H1 (cell line): ENCODE data around the gene SHH. TPM values are rescaled to one million over a fixed set of nuclear protein-coding genes. Genes with fewer than 3 reads are reported as not detected.

Source experiments
- CTCF ChIA-PET: fragments of 300-600 bp; sonication (Branson Sonifier 250); formaldehyde crosslinking; loops from one replicate; lab custom pipeline; 2021; ENCODE audit not compliant: partially characterized antibody; lab: Charles Lee
- POLR2A ChIA-PET: fragments of 300-600 bp; sonication (Branson Sonifier 250); formaldehyde crosslinking; loops from one replicate; lab custom pipeline; 2021; ENCODE audit warnings: inconsistent platforms; ENCODE audit not compliant: partially characterized antibody; lab: Charles Lee
- DNase-seq, 2 experiments: peaks; one replicate each; pipeline versions ENCODE4 v3.0.0 to v3.0.0-alpha.2; 2010 to 2022; ENCODE audit warnings: low spot score in 2 of 2, low read depth in 1 of 2, mixed read lengths in 1 of 2
- FAIRE-seq: peaks from 2 replicates; lab custom pipeline; 2011; peaks lifted over from hg19 to GRCh38; lab: Jason Lieb, UNC
- H2AFZ ChIP-seq: 2 replicates; pipeline ENCODE4 v1.8.1; 2012; ENCODE audit warnings: low read length, inconsistent platforms
- H2AK5ac ChIP-seq: 2 replicates; pipeline ENCODE4 v1.6.1; 2013; ENCODE audit warnings: low read depth, low read length
- H2BK120ac ChIP-seq: replicated peaks from 2 replicates; pipeline ENCODE3; 2013; ENCODE audit warnings: low read depth, low read length, inconsistent platforms
- H2BK12ac ChIP-seq: 2 replicates; pipeline ENCODE4 v1.6.1; 2013; ENCODE audit warnings: low read depth, low read length
- H2BK15ac ChIP-seq: 2 replicates; pipeline ENCODE4 v1.6.1; 2013; ENCODE audit warnings: low read length
- H2BK20ac ChIP-seq: 2 replicates; pipeline ENCODE4 v1.6.1; 2013; ENCODE audit warnings: low read length
- H2BK5ac ChIP-seq: 2 replicates; pipeline ENCODE4 v1.6.1; 2013; ENCODE audit warnings: low read depth, low read length
- H3K14ac ChIP-seq: 2 replicates; pipeline ENCODE4 v1.6.1; 2013; ENCODE audit warnings: inconsistent platforms; ENCODE audit not compliant: insufficient read length
- H3K18ac ChIP-seq: 2 replicates; pipeline ENCODE4 v1.6.1; 2013; ENCODE audit warnings: low read length; ENCODE audit errors: extremely low read depth
- H3K23ac ChIP-seq: 2 replicates; pipeline ENCODE4 v1.6.1; 2013; ENCODE audit warnings: inconsistent platforms; ENCODE audit not compliant: insufficient read length
- H3K23me2 ChIP-seq: 2 replicates; pipeline ENCODE4 v1.6.1; 2013; ENCODE audit warnings: low read depth, low read length
- H3K27ac ChIP-seq: 2 replicates; pipeline ENCODE4 v1.6.1; 2011; ENCODE audit warnings: low read depth, low read length, inconsistent platforms
- H3K27me3 ChIP-seq, 4 experiments: replicated peaks in 1 of 4; 1 replicate in 1 of 4; 2 replicates in 3 of 4; pipeline versions ENCODE4 v1.6.1 to v1.8.1; 2011 to 2013; ENCODE audit warnings: low read length in 3 of 4, mild to moderate bottlenecking in 3 of 4, inconsistent platforms in 2 of 4, mixed read lengths in 2 of 4, moderate library complexity in 1 of 4; ENCODE audit not compliant: control insufficient read depth in 3 of 4, insufficient read depth in 3 of 4; ENCODE audit errors: extremely low read depth in 1 of 4
- H3K36me3 ChIP-seq, 4 experiments: 2 replicates each; pipeline versions ENCODE4 v1.6.1 to v1.8.1; 2011 to 2013; ENCODE audit warnings: mild to moderate bottlenecking in 4 of 4, low read length in 3 of 4, moderate library complexity in 2 of 4, control low read depth in 1 of 4, inconsistent platforms in 1 of 4; ENCODE audit not compliant: insufficient read depth in 4 of 4, control insufficient read depth in 2 of 4
- H3K4ac ChIP-seq: replicated peaks from 2 replicates; pipeline ENCODE3; 2013; ENCODE audit warnings: low read length, low read depth, mixed read lengths, inconsistent platforms; ENCODE audit not compliant: insufficient read length
- H3K4me1 ChIP-seq, 4 experiments: replicated peaks in 1 of 4; 1 replicate in 1 of 4; 2 replicates in 3 of 4; pipeline versions ENCODE4 v1.6.1 to v1.8.1; 2011 to 2013; ENCODE audit warnings: low read length in 3 of 4, inconsistent platforms in 2 of 4, mixed read lengths in 1 of 4; ENCODE audit not compliant: insufficient read depth in 4 of 4, control insufficient read depth in 3 of 4
- H3K4me2 ChIP-seq, 2 experiments: 2 replicates each; pipeline versions ENCODE4 v1.6.1 to v1.8.1; 2011 to 2013; ENCODE audit warnings: low read depth in 2 of 2, low read length in 2 of 2, control low read depth in 1 of 2, inconsistent platforms in 1 of 2, mild to moderate bottlenecking in 1 of 2; ENCODE audit not compliant: insufficient read depth in 1 of 2
- H3K4me3 ChIP-seq, 4 experiments: fragments of 200-600, 300-600 bp in 1 of 4; sonication (generic), shearing (Covaris generic), sonication (Bioruptor Twin) in 1 of 4; 2 replicates each; pipeline versions ENCODE4 v1.5.1 to v1.8.1; 2011 to 2016; ENCODE audit warnings: low read length in 4 of 4, low read depth in 3 of 4, control low read depth in 2 of 4, inconsistent platforms in 2 of 4, mild to moderate bottlenecking in 2 of 4, mixed read lengths in 1 of 4, moderate library complexity in 1 of 4; ENCODE audit not compliant: insufficient read depth in 2 of 4; ENCODE audit errors: extremely low read depth in 1 of 4
- H3K56ac ChIP-seq: replicated peaks from 2 replicates; pipeline ENCODE3; 2013; ENCODE audit warnings: low read depth, mild to moderate bottlenecking, mixed read lengths, low read length, inconsistent platforms; ENCODE audit not compliant: insufficient read length
- H3K79me1 ChIP-seq: 2 replicates; pipeline ENCODE4 v1.6.1; 2013; ENCODE audit warnings: low read depth, low read length, control low read depth
- H3K79me2 ChIP-seq, 2 experiments: 2 replicates each; pipeline versions ENCODE4 v1.6.1 to v1.8.1; 2012 to 2013; ENCODE audit warnings: low read length in 2 of 2, mild to moderate bottlenecking in 2 of 2, inconsistent platforms in 1 of 2; ENCODE audit not compliant: insufficient read depth in 2 of 2, control insufficient read depth in 1 of 2
- H3K9ac ChIP-seq, 4 experiments: replicated peaks in 1 of 4; 1 replicate in 1 of 4; 2 replicates in 3 of 4; pipeline versions ENCODE4 v1.6.1 to v1.8.1; 2011 to 2013; ENCODE audit warnings: low read depth in 3 of 4, low read length in 3 of 4, control low read depth in 2 of 4, mild to moderate bottlenecking in 2 of 4, moderate library complexity in 2 of 4, inconsistent platforms in 1 of 4; ENCODE audit errors: extremely low read depth in 1 of 4
- H3K9me3 ChIP-seq, 2 experiments: 2 replicates each; pipeline versions ENCODE4 v1.6.1 to v1.8.1; 2012 to 2013; ENCODE audit warnings: mild to moderate bottlenecking in 2 of 2, moderate library complexity in 2 of 2, control low read depth in 1 of 2, inconsistent platforms in 1 of 2, low read depth in 1 of 2, low read length in 1 of 2, mixed read lengths in 1 of 2; ENCODE audit not compliant: insufficient read depth in 2 of 2
- H4K20me1 ChIP-seq, 2 experiments: replicated peaks in 1 of 2; 2 replicates each; pipeline versions ENCODE3 to v1.8.1; 2011 to 2013; ENCODE audit warnings: inconsistent platforms in 2 of 2, low read length in 2 of 2, mild to moderate bottlenecking in 1 of 2; ENCODE audit not compliant: insufficient read depth in 2 of 2, control insufficient read depth in 1 of 2
- H4K5ac ChIP-seq: 2 replicates; pipeline ENCODE4 v1.6.1; 2013; ENCODE audit warnings: low read length, low read depth, mixed read lengths, inconsistent platforms; ENCODE audit not compliant: insufficient read length
- H4K8ac ChIP-seq: 2 replicates; pipeline ENCODE4 v1.8.0; 2013; ENCODE audit warnings: mild to moderate bottlenecking, moderate library complexity, low read length, inconsistent platforms; ENCODE audit not compliant: insufficient read depth; ENCODE audit errors: extremely low read depth
- H4K91ac ChIP-seq: replicated peaks from 2 replicates; pipeline ENCODE3; 2013; ENCODE audit warnings: low read length, mixed read lengths, inconsistent platforms; ENCODE audit not compliant: insufficient read length
- BRCA1 ChIP-seq: IDR thresholded peaks from 2 replicates; pipeline ENCODE4 v1.6.1; 2012; ENCODE audit warnings: low read depth, low read length, improper control_type of control experiment
- E2F6 ChIP-seq: IDR thresholded peaks from 2 replicates; pipeline ENCODE4 v1.6.1; 2012; ENCODE audit warnings: inconsistent platforms
- FOSL1 ChIP-seq: IDR thresholded peaks from 2 replicates; pipeline ENCODE4 v1.6.1; 2011; ENCODE audit warnings: mild to moderate bottlenecking, low read depth, low read length, moderate library complexity; ENCODE audit not compliant: insufficient read depth
- KDM4A ChIP-seq: IDR thresholded peaks from one replicate; pipeline ENCODE4 v1.7.1; 2012; ENCODE audit warnings: low read depth, mild to moderate bottlenecking, moderate library complexity, low read length, inconsistent platforms; ENCODE audit not compliant: severe bottlenecking
- MAX ChIP-seq: IDR thresholded peaks from 2 replicates; pipeline ENCODE4 v1.6.1; 2012; ENCODE audit warnings: inconsistent platforms
- POU5F1 ChIP-seq: IDR thresholded peaks from 2 replicates; pipeline ENCODE4 v1.6.1; 2011; ENCODE audit warnings: low read depth, mild to moderate bottlenecking, low read length, moderate library complexity
- RAD21 ChIP-seq, 2 experiments: IDR thresholded peaks in 1 of 2; conservative IDR thresholded peaks in 1 of 2; 2 replicates each; pipeline ENCODE4 v1.6.1; 2011; ENCODE audit warnings: low read depth in 2 of 2, low read length in 2 of 2, improper control_type of control experiment in 1 of 2, inconsistent platforms in 1 of 2, mild to moderate bottlenecking in 1 of 2, moderate library complexity in 1 of 2
- RBBP5 ChIP-seq: IDR thresholded peaks from 2 replicates; pipeline ENCODE4 v1.7.1; 2012; ENCODE audit warnings: low read depth, mild to moderate bottlenecking, inconsistent platforms, low read length, moderate library complexity, borderline replicate concordance
- SIX5 ChIP-seq: IDR thresholded peaks from 2 replicates; pipeline ENCODE4 v1.6.1; 2011; ENCODE audit warnings: mild to moderate bottlenecking, low read depth, low read length
- SP2 ChIP-seq: IDR thresholded peaks from 2 replicates; pipeline ENCODE4 v1.6.1; 2012; ENCODE audit warnings: mild to moderate bottlenecking, low read length, inconsistent platforms
- SRF ChIP-seq: IDR thresholded peaks from 2 replicates; pipeline ENCODE4 v1.6.1; 2011; ENCODE audit warnings: mild to moderate bottlenecking, low read depth, low read length, moderate library complexity
- TCF12 ChIP-seq: IDR thresholded peaks from 2 replicates; pipeline ENCODE4 v1.6.1; 2011; ENCODE audit warnings: low read depth, mild to moderate bottlenecking, low read length
- WGBS, 2 experiments: shearing (Covaris generic) in 1 of 2; methylation state at CpG; one replicate each; pipeline versions ENCODE4 v1.1.6 to v1.1.7; 2013 to 2015; ENCODE audit warnings: low lambda C conversion rate in 2 of 2, mixed read lengths in 2 of 2, inconsistent platforms in 1 of 2, low coverage in 1 of 2, missing lambda C conversion rate in 1 of 2; ENCODE audit not compliant: insufficient replicate concordance in 2 of 2, insufficient coverage in 1 of 2, insufficient read length in 1 of 2; ENCODE audit errors: extremely low coverage in 1 of 2, missing lambda C conversion rate in 1 of 2; 5-methylcytosine and 5-hydroxymethylcytosine counted together
- polyA plus RNA-seq, 7 experiments: library from polyadenylated mRNA; depleted of rRNA in 3 of 7; stranded (reverse) in 5 of 7; unstranded in 2 of 7; fragments of >200 nt in 5 of 7; fragments of 200-250 nt in 2 of 7; gene quantifications; 1 replicate in 5 of 7; 2 replicates in 1 of 7; 4 replicates in 1 of 7; pipeline versions ENCODE4 v1.2.1 to v1.2.3, GENCODE V29; 2011 to 2013; ENCODE audit warnings: missing spikeins in 2 of 7, mixed read lengths in 2 of 7
- total RNA-seq: library from RNA; stranded (reverse); fragmentation: NEBNext Ultra II Directional; extraction: Animal tissue kit (Norgen Biotek cat#: 25700); gene quantifications from 2 replicates; pipeline ENCODE4 v1.2.1, GENCODE V29; 2021

The SHH gene
- total and polyA plus RNA-seq, 2 of the 8 experiments (the other 6 are each of a cell fraction or from before 2014, with no cell fraction given), result not detected

GRCh38 chr7:155792999-155793560 is 19.2 kb downstream of the SHH start:
- H3K23me2 ChIP-seq, result peaks cover 9% of the 10 kb centered on the region
- 0 out of 2 replicates have a peak overlapping the region, but pooled peaks have one; percentile 40 for H2BK15ac ChIP-seq
- no peak overlapping the region for H3K14ac ChIP-seq
- ChIA-PET POLR2A (no interaction called here), CTCF (no interaction called here)
- H4K8ac ChIP-seq, result no peak overlapping the region
- H3K27me3 ChIP-seq, result peaks cover 0 to 21% (median 13%) of the 10 kb centered on the region in 4 experiments; a peak in 5 of 7 replicates
- no peaks in the 10 kb centered on the region for H3K36me3 ChIP-seq
- H3K9ac ChIP-seq, result 0 out of 7 replicates have a peak overlapping the region, but pooled peaks of 1 of the 4 experiments have one; percentile 30
- no peaks in the 10 kb centered on the region for H3K4me1 ChIP-seq
- H3K4me2 ChIP-seq, result no peak overlapping the region
- no peak overlapping the region for H4K91ac ChIP-seq
- H2BK5ac ChIP-seq, result 0 out of 2 replicates have a peak overlapping the region, but pooled peaks have one; percentile 56
- no peak overlapping the region for H2BK120ac ChIP-seq
- H3K79me1 ChIP-seq, result 0 out of 2 replicates have a peak, but pooled peaks cover 2% of the 10 kb centered on the region
- peak overlapping the region; percentile 75; the same call in 1 of the 2 replicates for H2AK5ac ChIP-seq
- peaks cover 0 to 7% of the 10 kb centered on the region in 2 experiments for H4K20me1 ChIP-seq
- no peak overlapping the region for H2AFZ ChIP-seq
- no peak overlapping the region for H4K5ac ChIP-seq
- H3K56ac ChIP-seq, result no peak overlapping the region
- H3K4me3 ChIP-seq, result no peak overlapping the region
- peak overlapping the region; percentile 80; the same call in 1 of the 2 replicates for H2BK20ac ChIP-seq
- peaks cover 5 to 7% of the 10 kb centered on the region in 2 experiments; a peak in 1 of 4 replicates for H3K9me3 ChIP-seq
- 91 to 100% methylated on average over 2 to 11 of the region's 11 CpGs for WGBS, 2 experiments
- no peak overlapping the region for H3K4ac ChIP-seq
- H3K18ac ChIP-seq, result no peak overlapping the region
- no peaks in the 10 kb centered on the region for H3K79me2 ChIP-seq
- no peak for DNase-seq
- no peak overlapping the region for H3K23ac ChIP-seq
- H3K27ac ChIP-seq, result no peak overlapping the region
- no peak for FAIRE-seq
- no peak overlapping the region for H2BK12ac ChIP-seq
- TF ChIP-seq SP2, result no peak
- TF ChIP-seq SRF, result no peak
- TF ChIP-seq KDM4A, result no peak
- no peak for TF ChIP-seq SIX5
- TF ChIP-seq E2F6, result no peak
- no peak for TF ChIP-seq MAX
- TF ChIP-seq POU5F1, result no peak
- no peak for TF ChIP-seq BRCA1
- TF ChIP-seq FOSL1, result no peak
- TF ChIP-seq RBBP5, result no peak
- no peak for TF ChIP-seq RAD21 (IDR thresholded peaks at IDR 0.05 in 1 of 2, conservative IDR thresholded peaks at IDR 0.05 in 1 of 2; ENCODE audit: low read depth in 2 of 2, low read length in 2 of 2)
- no peak for TF ChIP-seq TCF12
